BJ (cell line): ENCODE data around the gene RPP14. TPM values are rescaled to one million over a fixed set of nuclear protein-coding genes. Genes with fewer than 3 reads are reported as not detected.

ENCODE experiments used
- CTCF ChIA-PET: fragments of 350-600 bp; formaldehyde crosslinking; extraction: SDS; loops from one replicate; lab custom pipeline; 2021; ENCODE audit warnings: antibody characterized with exemption, inconsistent platforms; lab: Yijun Ruan, JAX
- POLR2A ChIA-PET: fragments of 300-600 bp; sonication (Branson Sonifier 250); formaldehyde crosslinking; extraction: SDS; loops from one replicate; lab custom pipeline; 2021; ENCODE audit warnings: antibody characterized with exemption; lab: Charles Lee
- DNase-seq: peaks from one replicate; pipeline ENCODE4 v3.0.0-alpha.2; 2011; ENCODE audit warnings: low read depth
- H3K27me3 ChIP-seq: 2 replicates; pipeline ENCODE4 v1.6.0; 2011; ENCODE audit warnings: low read length; ENCODE audit not compliant: control insufficient read depth, insufficient read depth
- H3K36me3 ChIP-seq: 2 replicates; pipeline ENCODE4 v1.5.1; 2011; ENCODE audit warnings: low read length; ENCODE audit not compliant: control insufficient read depth, insufficient read depth
- H3K4me3 ChIP-seq: 2 replicates; pipeline ENCODE4 v1.5.1; 2011; ENCODE audit warnings: low read depth, mild to moderate bottlenecking, control low read depth, low read length
- CTCF ChIP-seq: IDR thresholded peaks from 2 replicates; pipeline ENCODE4 v1.5.1; 2011; ENCODE audit warnings: low read depth, mild to moderate bottlenecking, control low read depth, inconsistent platforms, low read length, moderate library complexity; ENCODE audit not compliant: insufficient read depth
- polyA plus RNA-seq: library from polyadenylated mRNA; depleted of rRNA; stranded (reverse); fragments of >200 nt; gene quantifications from 2 replicates; pipeline ENCODE4 v1.2.3, GENCODE V29; 2011

The RPP14 gene
- polyA plus RNA-seq, 1 experiment = 10.9 TPM

GRCh38 chr3:58353722-58354553 is 47.9 kb downstream of the RPP14 start:
- ChIA-PET CTCF (interaction anchor here (1.0 to 1.1 kb wide), 2 partner anchors 11 to 19 kb away, joined by 3 read pairs; no protein-coding TSS in a partner anchor), POLR2A (no interaction called here)
- TF ChIP-seq CTCF = peak; percentile 19; the same call in 1 of the 2 replicates
- H3K36me3 ChIP-seq = no peaks in the 10 kb centered on the region
- no peaks in the 10 kb centered on the region for H3K27me3 ChIP-seq
- no peak for DNase-seq
- H3K4me3 ChIP-seq = no peak overlapping the region

- TF ChIP-seq CTCF = no peak
- ChIA-PET CTCF (no interaction called here), POLR2A (no interaction called here)
- H3K36me3 ChIP-seq = no peaks in the 10 kb centered on the region
- H3K4me3 ChIP-seq = no peak overlapping the region
- no peak for DNase-seq
- no peaks in the 10 kb centered on the region for H3K27me3 ChIP-seq
Observed at GRCh38 chr3:58355179-58355578, 49.1 kb downstream of the RPP14 start.

- ChIA-PET CTCF (no interaction called here), POLR2A (no interaction called here)
- no peak for TF ChIP-seq CTCF
- no peak for DNase-seq
- Histone ChIP-seq H3K4me3 (no peak overlapping the region), H3K36me3 (no peaks in the 10 kb centered on the region), H3K27me3 (no peaks in the 10 kb centered on the region)
Observed at GRCh38 chr3:58356054-58356453, 50.0 kb downstream of the RPP14 start.

- Histone ChIP-seq H3K36me3 (no peaks in the 10 kb centered on the region), H3K4me3 (no peak overlapping the region), H3K27me3 (no peaks in the 10 kb centered on the region)
- ChIA-PET POLR2A (no interaction called here), CTCF (interaction anchor here (0.6 kb wide), 1 partner anchor 10 kb away, joined by 3 read pairs; no protein-coding TSS in a partner anchor)
- DNase-seq = no peak
- no peak for TF ChIP-seq CTCF
Observed at GRCh38 chr3:58357402-58357801, 51.4 kb downstream of the RPP14 start.

GRCh38 chr3:58358092-58358491 is 52.0 kb downstream of the RPP14 start:
- TF ChIP-seq CTCF = no peak
- Histone ChIP-seq H3K27me3 (no peaks in the 10 kb centered on the region), H3K4me3 (no peak overlapping the region), H3K36me3 (no peaks in the 10 kb centered on the region)
- POLR2A ChIA-PET = no interaction called here
- CTCF ChIA-PET = interaction anchor here (0.6 kb wide), 1 partner anchor 11 kb away, joined by 3 read pairs; no protein-coding TSS in a partner anchor
- no peak for DNase-seq
